Mesodermal cell (in vitro differentiated cells): Measurements from ENCODE around the gene EN1.

ENCODE experiments used
- H3K27ac ChIP-seq: 2 replicates; pipeline ENCODE4 v1.7.0; 2013; ENCODE audit warnings: mild to moderate bottlenecking, low read depth, low read length, moderate library complexity; ENCODE audit not compliant: severe bottlenecking
- H3K36me3 ChIP-seq: 2 replicates; pipeline ENCODE4 v1.7.1; 2013; ENCODE audit warnings: mild to moderate bottlenecking, low read length, moderate library complexity; ENCODE audit not compliant: control insufficient read depth, insufficient read depth
- H3K4me1 ChIP-seq: one replicate; pipeline ENCODE4 v1.7.1; 2013; ENCODE audit warnings: mild to moderate bottlenecking, low read length; ENCODE audit not compliant: insufficient read depth, control insufficient read depth, poor library complexity, severe bottlenecking
- H3K4me3 ChIP-seq: 2 replicates; pipeline ENCODE4 v1.7.0; 2013; ENCODE audit warnings: low read length, control low read depth, mild to moderate bottlenecking; ENCODE audit not compliant: insufficient read depth, poor library complexity, severe bottlenecking; ENCODE audit errors: extremely low read depth
- H3K9me3 ChIP-seq: 2 replicates; pipeline ENCODE4 v1.7.1; 2013; ENCODE audit warnings: mild to moderate bottlenecking, low read length, moderate library complexity; ENCODE audit not compliant: control insufficient read depth
- whole genome bisulfite sequencing, 2 experiments: methylation state at CpG; one replicate each; pipeline ENCODE4 v1.1.5; 2013; ENCODE audit warnings: missing lambda C conversion rate in 2 of 2; ENCODE audit not compliant: insufficient coverage in 2 of 2; 5-methylcytosine and 5-hydroxymethylcytosine counted together

EN1 gene

GRCh38 chr2:118832791-118833715 is 14.4 kb downstream of the EN1 start:
- peaks cover 17% of the 10 kb centered on the region for H3K4me1 ChIP-seq
- 5 to 7% methylated on average over 26 to 30 of the region's 36 CpGs for WGBS, 2 experiments
- no peaks in the 10 kb centered on the region for H3K36me3 ChIP-seq
- no peaks in the 10 kb centered on the region for H3K9me3 ChIP-seq
- no peak overlapping the region for H3K4me3 ChIP-seq
- no peak overlapping the region for H3K27ac ChIP-seq

- H3K36me3 ChIP-seq = no peaks in the 10 kb centered on the region
- H3K27ac ChIP-seq = no peak overlapping the region
- H3K4me1 ChIP-seq = peaks cover 17% of the 10 kb centered on the region
- WGBS, 2 experiments = 23 to 63% methylated on average over 7 to 8 of the region's 10 CpGs
- H3K9me3 ChIP-seq = no peaks in the 10 kb centered on the region
- no peak overlapping the region for H3K4me3 ChIP-seq
Measured at GRCh38 chr2:118832071-118832790, 15.2 kb downstream of the EN1 start.

- Histone ChIP-seq H3K36me3 (no peaks in the 10 kb centered on the region), H3K4me1 (peaks cover 12% of the 10 kb centered on the region), H3K27ac (no peak overlapping the region), H3K4me3 (no peak overlapping the region), H3K9me3 (no peaks in the 10 kb centered on the region)
- WGBS, 2 experiments = 77 to 100% methylated on average over 1 to 2 of the region's 2 CpGs
Measured at GRCh38 chr2:118830881-118831280, 16.6 kb downstream of the EN1 start.

- H3K4me3 ChIP-seq = no peak overlapping the region
Measured at GRCh38 chr2:118830118-118830517, 17.3 kb downstream of the EN1 start.

GRCh38 chr2:118826093-118826492 is 21.4 kb downstream of the EN1 start:
- no peak overlapping the region for H3K27ac ChIP-seq
- no CpG with 5 or more reads among the region's 1 CpG for WGBS, 2 experiments
- H3K36me3 ChIP-seq = no peaks in the 10 kb centered on the region
- no peak overlapping the region for H3K4me3 ChIP-seq
- H3K9me3 ChIP-seq = no peaks in the 10 kb centered on the region
- H3K4me1 ChIP-seq = no peaks in the 10 kb centered on the region

More at GRCh38 chr2:118830118-118830517, 17.3 kb downstream of the EN1 start:
- Histone ChIP-seq H3K9me3 (no peaks in the 10 kb centered on the region), H3K27ac (no peak overlapping the region), H3K36me3 (no peaks in the 10 kb centered on the region), H3K4me1 (peaks cover 8% of the 10 kb centered on the region)
- WGBS, 2 experiments = 91% methylated on average over 3 of the region's 6 CpGs; no CpG with 5 or more reads in 1 of the 2 experiments

- H3K4me1 ChIP-seq = no peaks in the 10 kb centered on the region
- WGBS, 2 experiments = 49 to 77% methylated on average over 4 to 5 of the region's 5 CpGs
- no peaks in the 10 kb centered on the region for H3K36me3 ChIP-seq
- no peak overlapping the region for H3K27ac ChIP-seq
- no peaks in the 10 kb centered on the region for H3K9me3 ChIP-seq
- H3K4me3 ChIP-seq = no peak overlapping the region
Measured at GRCh38 chr2:118823633-118824032, 23.8 kb downstream of the EN1 start.

GRCh38 chr2:118822572-118822971 is 24.9 kb downstream of the EN1 start:
- Histone ChIP-seq H3K4me1 (no peaks in the 10 kb centered on the region), H3K4me3 (no peak overlapping the region), H3K9me3 (no peaks in the 10 kb centered on the region), H3K36me3 (no peaks in the 10 kb centered on the region), H3K27ac (no peak overlapping the region)
- no CpG with 5 or more reads among the region's 1 CpG for WGBS, 2 experiments

GRCh38 chr2:118822015-118822414 is 25.4 kb downstream of the EN1 start:
- no peaks in the 10 kb centered on the region for H3K36me3 ChIP-seq
- no peak overlapping the region for H3K4me3 ChIP-seq
- H3K9me3 ChIP-seq = no peaks in the 10 kb centered on the region
- 71 to 76% methylated on average over 3 to 5 of the region's 5 CpGs for WGBS, 2 experiments
- H3K27ac ChIP-seq = no peak overlapping the region
- no peaks in the 10 kb centered on the region for H3K4me1 ChIP-seq

GRCh38 chr2:118817469-118817868 is 30.0 kb downstream of the EN1 start:
- Histone ChIP-seq H3K4me1 (no peaks in the 10 kb centered on the region), H3K27ac (no peak overlapping the region), H3K4me3 (no peak overlapping the region), H3K36me3 (no peaks in the 10 kb centered on the region), H3K9me3 (no peaks in the 10 kb centered on the region)
- 88 to 94% methylated on average over 3 of the region's 4 CpGs for WGBS, 2 experiments

- H3K27ac ChIP-seq = no peak overlapping the region
- WGBS, 2 experiments = 86 to 96% methylated on average over 3 to 4 of the region's 4 CpGs
- no peaks in the 10 kb centered on the region for H3K36me3 ChIP-seq
- no peaks in the 10 kb centered on the region for H3K9me3 ChIP-seq
- no peak overlapping the region for H3K4me3 ChIP-seq
- H3K4me1 ChIP-seq = no peaks in the 10 kb centered on the region
Measured at GRCh38 chr2:118816669-118817068, 30.8 kb downstream of the EN1 start.
